Spleen (tissue), 11 donors: ENCODE results near the gene ABCA4. TPM values are rescaled to one million over a fixed set of nuclear protein-coding genes. Genes with fewer than 3 reads are reported as not detected.

ENCODE experiments used
- DNase-seq: peaks from one replicate; pipeline ENCODE4 v3.0.0-alpha.2; 2020
- H3K27ac ChIP-seq, 8 donors: fragments of 200-600 bp; sonication (generic) in 7 of 8; 1 replicate in 4 of 8; 2 replicates in 4 of 8; pipeline versions ENCODE4 v1.5.0 to v1.8.0; 2016 to 2021; ENCODE audit warnings: inconsistent platforms in 4 of 8, mild to moderate bottlenecking in 4 of 8, moderate library complexity in 1 of 8
- H3K27me3 ChIP-seq, 7 donors: fragments of 200-600 bp; sonication (generic) in 6 of 7; replicated peaks in 1 of 7; 1 replicate in 4 of 7; 2 replicates in 3 of 7; pipeline versions ENCODE4 v1.5.0 to v1.8.0; 2016 to 2021; ENCODE audit warnings: inconsistent platforms in 3 of 7, mild to moderate bottlenecking in 1 of 7
- H3K36me3 ChIP-seq, 6 donors: fragments of 200-600 bp; sonication (generic) in 5 of 6; 1 replicate in 4 of 6; 2 replicates in 2 of 6; pipeline versions ENCODE4 v1.5.0 to v1.8.0; 2016 to 2021; ENCODE audit warnings: inconsistent platforms in 2 of 6
- H3K4me1 ChIP-seq, 6 donors: fragments of 200-600 bp; sonication (generic) in 5 of 6; 1 replicate in 3 of 6; 2 replicates in 3 of 6; pipeline versions ENCODE4 v1.5.0 to v1.8.0; 2016 to 2021; ENCODE audit warnings: inconsistent platforms in 3 of 6
- H3K4me3 ChIP-seq, 8 donors: fragments of 200-600 bp; sonication (generic) in 7 of 8; 1 replicate in 4 of 8; 2 replicates in 4 of 8; pipeline versions ENCODE4 v1.5.0 to v1.8.0; 2016 to 2021; ENCODE audit warnings: inconsistent platforms in 4 of 8, mild to moderate bottlenecking in 4 of 8, moderate library complexity in 2 of 8
- H3K9me3 ChIP-seq, 8 donors: fragments of 200-600 bp; sonication (generic) in 7 of 8; 1 replicate in 4 of 8; 2 replicates in 4 of 8; pipeline versions ENCODE4 v1.5.0 to v1.8.0; 2016 to 2021; ENCODE audit warnings: inconsistent platforms in 4 of 8
- POLR2A ChIP-seq, 3 donors: fragments of 450-650 bp; IDR thresholded peaks; one replicate each; pipeline ENCODE4 v1.5.1; 2017; ENCODE audit warnings: antibody characterized with exemption in 3 of 3, mild to moderate bottlenecking in 1 of 3
- POLR2AphosphoS5 ChIP-seq, 3 donors: sonication (generic); formaldehyde crosslinking; IDR thresholded peaks; one replicate each; pipeline ENCODE4 v1.5.1; 2017; ENCODE audit warnings: antibody characterized with exemption in 3 of 3
- WGBS, 5 donors: extraction: QIAGEN DNeasy Blood & Tissue Kit in 3 of 5; methylation state at CpG; one replicate each; pipeline versions ENCODE4 v1.1.5 to v1.1.7; 2013 to 2018; 5-methylcytosine and 5-hydroxymethylcytosine counted together
- intact Hi-C: fragments of 100-400 bp; cut with DNase I; formaldehyde crosslinking; loops from one replicate; pipeline ENCODE4 v1.15.0; 2023; ENCODE audit warnings: low total_unique reads
- polyA plus RNA-seq, 3 donors: library from polyadenylated mRNA; stranded (reverse); fragments of 200-250 nt; gene quantifications; one replicate each; pipeline ENCODE4 v1.2.1, GENCODE V29; 2013
- total RNA-seq, 7 donors: library from RNA; depleted of rRNA in 3 of 7; stranded (reverse); fragments of >200 nt in 3 of 7; fragmentation: NEBNext Ultra II Directional in 4 of 7; extraction: Animal tissue kit (Norgen Biotek cat#: 25700) in 4 of 7; gene quantifications; one replicate each; pipeline versions ENCODE4 v1.1.0 to v1.2.1, GENCODE V29; 2016 to 2021
- TF ChIP-seq, protein P1 (sequence below), 11 experiments: fragments of 200-600 bp in 7 of 11; fragments of 450-650 bp in 4 of 11; sonication (generic) in 4 of 11; IDR thresholded peaks in 8 of 11; conservative IDR thresholded peaks in 3 of 11; 1 replicate in 7 of 11; 2 replicates in 4 of 11; pipeline versions ENCODE4 v1.4.0 to v1.8.0; 2016 to 2021; ENCODE audit warnings: antibody characterized with exemption in 11 of 11, inconsistent platforms in 4 of 11, mild to moderate bottlenecking in 1 of 11
- donor health status: healthy with polysubstance abuse.
- donor health status: DM: no; HTN: no; CAD: no; lungs with moderate emphysema.
- donor health status: DM: no; HTN: no; CAD: no.
- donor health status: Bipolar disorder and iron deficiency.
- donor health status: healthy.
- donor health status: DM: no; HTN: no; CAD: no.
- donor health status: DM: yes; HTN: yes; CAD: no.

The ABCA4 gene
- total and polyA plus RNA-seq, 10 donors = 0.04 to 0.64 (median 0.24) TPM

- 62 to 75% (median 69%) methylated on average over 2 of the region's 2 CpGs for WGBS, 5 donors
- no peaks in the 10 kb centered on the region for H3K9me3 ChIP-seq
- DNase-seq = no peak
- H3K4me3 ChIP-seq = no peak overlapping the region
- intact Hi-C loops = no loop called here
- peak overlapping the region in 2 of 8 donors; percentile 11 to 38 for H3K27ac ChIP-seq
- no peaks in the 10 kb centered on the region for H3K36me3 ChIP-seq
- TF ChIP-seq, protein P1, sequence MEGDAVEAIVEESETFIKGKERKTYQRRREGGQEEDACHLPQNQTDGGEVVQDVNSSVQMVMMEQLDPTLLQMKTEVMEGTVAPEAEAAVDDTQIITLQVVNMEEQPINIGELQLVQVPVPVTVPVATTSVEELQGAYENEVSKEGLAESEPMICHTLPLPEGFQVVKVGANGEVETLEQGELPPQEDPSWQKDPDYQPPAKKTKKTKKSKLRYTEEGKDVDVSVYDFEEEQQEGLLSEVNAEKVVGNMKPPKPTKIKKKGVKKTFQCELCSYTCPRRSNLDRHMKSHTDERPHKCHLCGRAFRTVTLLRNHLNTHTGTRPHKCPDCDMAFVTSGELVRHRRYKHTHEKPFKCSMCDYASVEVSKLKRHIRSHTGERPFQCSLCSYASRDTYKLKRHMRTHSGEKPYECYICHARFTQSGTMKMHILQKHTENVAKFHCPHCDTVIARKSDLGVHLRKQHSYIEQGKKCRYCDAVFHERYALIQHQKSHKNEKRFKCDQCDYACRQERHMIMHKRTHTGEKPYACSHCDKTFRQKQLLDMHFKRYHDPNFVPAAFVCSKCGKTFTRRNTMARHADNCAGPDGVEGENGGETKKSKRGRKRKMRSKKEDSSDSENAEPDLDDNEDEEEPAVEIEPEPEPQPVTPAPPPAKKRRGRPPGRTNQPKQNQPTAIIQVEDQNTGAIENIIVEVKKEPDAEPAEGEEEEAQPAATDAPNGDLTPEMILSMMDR (IDR thresholded peaks at IDR 0.05 in 8 of 11, conservative IDR thresholded peaks at IDR 0.05 in 3 of 11) = no peak
- TF ChIP-seq POLR2A (IDR thresholded peaks at IDR 0.05) (no peak), POLR2AphosphoS5 (IDR thresholded peaks at IDR 0.05) (no peak)
- no peaks in the 10 kb centered on the region for H3K27me3 ChIP-seq
- H3K4me1 ChIP-seq = no peaks in the 10 kb centered on the region
Observed at GRCh38 chr1:94142583-94142982, 21.6 kb upstream of the ABCA4 start.

DNA sequence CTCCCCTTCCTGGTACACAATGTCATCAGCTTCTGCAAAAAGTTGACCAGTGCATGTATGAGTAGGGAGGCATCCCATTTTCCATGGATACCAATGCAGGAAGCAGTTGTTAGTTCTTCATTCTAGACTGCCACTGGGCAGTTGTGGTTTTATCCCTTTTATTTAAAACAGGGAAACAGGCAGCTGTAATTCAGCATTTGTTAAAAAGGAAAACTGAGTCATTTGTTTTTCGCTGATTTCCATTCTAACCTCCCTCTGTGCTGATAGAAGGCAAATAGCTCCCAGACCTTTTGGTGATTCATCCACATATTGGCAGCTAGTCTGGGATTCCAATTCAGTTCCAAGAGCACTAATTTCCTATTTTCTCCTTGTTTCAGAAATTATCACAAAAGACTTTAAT is 21.1 kb upstream of the ABCA4 start:
- Histone ChIP-seq H3K27ac (peak overlapping the region in 1 of 8 donors; percentile 11), H3K36me3 (no peaks in the 10 kb centered on the region), H3K4me3 (no peak overlapping the region), H3K27me3 (no peaks in the 10 kb centered on the region), H3K4me1 (no peaks in the 10 kb centered on the region), H3K9me3 (no peaks in the 10 kb centered on the region)
- WGBS, 5 donors = 75 to 94% (median 82%) methylated on average over 1 of the region's 1 CpG
- DNase-seq = no peak
- TF ChIP-seq, protein P1 (IDR thresholded peaks at IDR 0.05 in 8 of 11, conservative IDR thresholded peaks at IDR 0.05 in 3 of 11) = no peak
- TF ChIP-seq POLR2AphosphoS5 (IDR thresholded peaks at IDR 0.05) (no peak), POLR2A (IDR thresholded peaks at IDR 0.05) (no peak)
- intact Hi-C loops = no loop called here

DNA sequence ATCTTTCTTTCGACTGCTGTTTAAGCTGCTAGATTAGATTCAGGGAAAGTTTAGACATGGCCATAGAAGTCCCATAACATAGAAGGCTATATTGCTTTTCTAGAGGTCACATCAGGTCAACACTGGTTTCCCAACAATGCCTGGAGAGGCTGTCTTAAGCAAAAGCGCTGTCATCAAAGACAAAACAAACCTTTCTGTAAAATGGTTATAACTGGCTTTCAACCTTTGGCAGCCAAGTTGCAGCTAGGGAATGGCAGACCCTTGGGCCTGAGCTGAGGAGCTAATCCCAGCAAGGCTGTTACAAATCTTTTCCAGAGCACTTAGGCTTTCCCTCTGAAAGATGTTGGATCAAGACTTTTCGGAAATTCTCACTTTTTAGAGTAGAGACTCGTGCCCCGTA is 11.2 kb upstream of the ABCA4 start:
- TF ChIP-seq POLR2AphosphoS5 (IDR thresholded peaks at IDR 0.05) (no peak), POLR2A (IDR thresholded peaks at IDR 0.05) (no peak)
- TF ChIP-seq, protein P1 (IDR thresholded peaks at IDR 0.05 in 8 of 11, conservative IDR thresholded peaks at IDR 0.05 in 3 of 11) = no peak
- intact Hi-C loops = no loop called here
- no peaks in the 10 kb centered on the region for H3K27me3 ChIP-seq
- whole genome bisulfite sequencing, 5 donors = 91 to 94% (median 93%) methylated on average over 5 of the region's 5 CpGs
- DNase-seq = no peak
- H3K4me3 ChIP-seq = no peak overlapping the region
- H3K36me3 ChIP-seq = no peaks in the 10 kb centered on the region
- H3K27ac ChIP-seq = no peak overlapping the region
- no peaks in the 10 kb centered on the region for H3K4me1 ChIP-seq
- H3K9me3 ChIP-seq = peaks cover 0 to 14% (median 8%) of the 10 kb centered on the region in 8 donors

DNA sequence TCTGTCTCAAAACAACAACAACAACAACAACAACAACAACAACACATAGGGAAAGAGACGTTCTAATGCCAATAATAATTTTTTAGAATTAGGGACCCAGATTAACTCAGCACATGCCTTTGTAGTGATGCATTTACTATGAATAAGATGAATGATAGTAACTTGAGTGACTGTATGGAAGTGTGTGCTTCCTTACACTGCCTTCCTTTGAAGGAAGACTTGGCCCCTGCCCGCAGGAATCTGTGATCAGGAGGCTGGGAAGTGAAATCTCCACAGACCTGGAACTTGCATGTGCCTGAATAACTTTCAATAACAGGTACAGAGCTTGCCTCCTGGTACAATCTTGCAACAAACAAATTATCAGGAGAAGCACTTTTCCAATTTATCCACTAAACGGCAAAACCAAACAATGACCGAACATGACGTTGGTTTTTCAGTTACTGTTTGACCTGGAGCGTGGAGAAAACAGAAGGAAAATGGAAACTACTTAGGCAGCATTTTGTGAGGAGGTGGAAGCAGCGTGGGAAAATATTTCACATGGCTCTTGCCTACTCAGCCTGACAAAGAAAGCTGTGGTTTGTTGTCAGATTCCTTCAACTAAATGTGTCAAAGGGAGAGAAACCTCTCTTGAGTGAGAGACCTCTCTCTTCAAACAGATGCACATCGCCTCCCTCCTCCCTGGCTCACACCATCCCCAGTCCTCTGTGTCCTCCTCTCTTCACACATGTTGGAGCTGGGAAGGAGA is 10.1 kb upstream of the ABCA4 start:
- 64 to 81% (median 74%) methylated on average over 8 of the region's 8 CpGs for WGBS, 5 donors
- Histone ChIP-seq H3K4me3 (no peak overlapping the region), H3K9me3 (peaks cover 0 to 14% (median 8%) of the 10 kb centered on the region in 8 donors), H3K27ac (peak overlapping the region in 6 of 8 donors; percentile 14 to 39 (median 27)), H3K27me3 (peaks cover 0 to 6% (median 0%) of the 10 kb centered on the region in 7 donors), H3K36me3 (no peaks in the 10 kb centered on the region), H3K4me1 (no peaks in the 10 kb centered on the region)
- intact Hi-C loops = no loop called here
- DNase-seq = no peak
- TF ChIP-seq, protein P1 (IDR thresholded peaks at IDR 0.05 in 8 of 11, conservative IDR thresholded peaks at IDR 0.05 in 3 of 11) = no peak
- TF ChIP-seq POLR2A (IDR thresholded peaks at IDR 0.05) (no peak), POLR2AphosphoS5 (IDR thresholded peaks at IDR 0.05) (no peak)
